SIG-M5 treated with dmso at 0.1 percent for 504 hours (cell line): ENCODE results near the gene SLC7A9.
"Not testable (repeated sequence)": the region's sequence is repeated elsewhere in the genome, so short reads cannot be mapped to it uniquely, and the experiment has no call there.

Experiments used
- DNase-seq: peaks from one replicate; lab custom pipeline; 2025; ENCODE audit not compliant: unreplicated experiment; lab: John Stamatoyannopoulos, UW

SLC7A9 gene

DNA sequence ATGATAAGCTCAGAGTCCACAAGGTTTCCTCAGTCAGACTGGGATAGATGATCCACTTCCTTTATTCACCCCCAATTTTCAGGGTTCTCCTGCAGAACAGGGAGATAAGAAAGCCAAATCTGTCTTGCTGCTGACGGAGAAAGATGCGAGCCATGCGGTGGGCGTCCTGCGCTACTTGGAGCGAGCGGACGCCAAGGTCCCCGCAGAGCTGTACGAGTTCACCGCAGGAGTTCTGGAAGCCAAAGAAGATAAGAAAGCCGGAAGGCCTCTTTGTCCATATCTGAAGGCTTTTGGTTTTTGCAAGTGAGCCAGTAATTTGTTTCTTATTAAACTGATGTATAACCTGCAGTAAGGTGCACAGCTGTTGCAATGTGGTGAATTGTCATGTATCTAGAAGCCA lies 66.7 kb downstream of the SLC7A9 start:
- no peak for DNase-seq

DNA sequence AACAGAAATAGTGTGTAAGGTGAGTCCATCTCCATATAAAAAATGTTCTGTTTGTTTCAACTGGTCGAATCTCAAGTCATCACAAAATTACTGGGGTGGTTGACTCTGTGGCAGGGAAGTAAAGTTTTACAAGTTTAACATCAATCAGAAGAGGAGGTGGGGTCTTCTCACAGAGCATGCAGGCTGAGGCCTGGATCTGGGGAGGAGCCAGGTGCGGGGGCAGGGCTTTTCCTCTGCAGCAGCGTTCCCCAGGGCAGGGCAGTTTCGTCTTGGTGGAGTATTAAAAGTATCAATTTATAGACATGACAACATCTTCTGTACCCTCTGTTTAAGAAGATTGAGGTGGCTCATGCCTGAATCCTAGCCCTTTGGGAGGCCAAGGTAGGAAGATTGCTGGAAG lies 68.8 kb downstream of the SLC7A9 start:
- no peak for DNase-seq

- DNase-seq, result no peak
These were observed 69.4 kb downstream of the SLC7A9 start for GRCh38 chr19:32800191-32800590.

GRCh38 chr19:32798201-32798600 lies 71.4 kb downstream of the SLC7A9 start:
- no peak for DNase-seq

DNA sequence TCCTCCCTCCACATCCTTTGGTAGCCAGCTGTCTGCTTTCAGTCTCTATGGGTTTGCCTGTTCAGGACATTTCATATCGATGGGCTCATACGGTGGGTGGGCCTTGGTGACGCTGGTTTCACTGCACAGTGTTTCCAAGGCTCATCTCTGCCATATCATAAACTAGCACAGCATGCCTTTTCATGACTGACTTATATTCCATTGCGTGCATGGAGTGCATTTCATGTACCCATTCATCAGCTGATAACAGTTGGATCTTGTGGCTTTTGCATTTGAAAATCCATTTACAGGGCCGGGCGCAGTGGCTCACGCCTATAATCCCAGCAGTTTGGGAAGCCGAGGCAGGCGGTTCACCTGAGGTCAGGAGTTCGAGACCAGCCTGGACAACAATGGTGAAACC lies 80.1 kb downstream of the SLC7A9 start:
- DNase-seq, result no peak

- not testable (repeated sequence) for DNase-seq
These were observed 81.7 kb downstream of the SLC7A9 start for GRCh38 chr19:32787895-32788294.

- DNase-seq, result not testable (repeated sequence)
These were observed 82.3 kb downstream of the SLC7A9 start for GRCh38 chr19:32787161-32787813.

GRCh38 chr19:32782089-32782488 lies 87.5 kb downstream of the SLC7A9 start:
- not testable (repeated sequence) for DNase-seq

DNA sequence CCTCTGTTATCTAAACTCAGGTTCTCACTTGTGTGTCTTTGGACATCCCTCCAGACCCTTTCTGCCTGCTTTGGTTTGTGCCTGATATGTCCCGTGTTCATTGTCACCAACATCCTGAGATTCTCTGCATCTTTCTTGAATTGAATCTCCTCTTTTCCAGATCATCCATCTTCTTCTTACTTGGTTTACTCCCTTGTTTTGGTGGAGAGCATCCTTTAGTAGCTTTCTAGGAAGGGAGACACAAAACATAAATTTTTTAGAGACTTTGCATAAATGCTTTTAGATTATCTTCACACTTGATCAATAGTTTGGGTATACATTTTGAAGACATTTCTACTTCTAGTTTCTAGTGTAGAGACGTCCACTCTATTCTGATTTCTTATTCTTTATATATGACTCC lies 88.3 kb downstream of the SLC7A9 start:
- no peak for DNase-seq
